ENCODE results near the gene SORCS2.

DNA sequence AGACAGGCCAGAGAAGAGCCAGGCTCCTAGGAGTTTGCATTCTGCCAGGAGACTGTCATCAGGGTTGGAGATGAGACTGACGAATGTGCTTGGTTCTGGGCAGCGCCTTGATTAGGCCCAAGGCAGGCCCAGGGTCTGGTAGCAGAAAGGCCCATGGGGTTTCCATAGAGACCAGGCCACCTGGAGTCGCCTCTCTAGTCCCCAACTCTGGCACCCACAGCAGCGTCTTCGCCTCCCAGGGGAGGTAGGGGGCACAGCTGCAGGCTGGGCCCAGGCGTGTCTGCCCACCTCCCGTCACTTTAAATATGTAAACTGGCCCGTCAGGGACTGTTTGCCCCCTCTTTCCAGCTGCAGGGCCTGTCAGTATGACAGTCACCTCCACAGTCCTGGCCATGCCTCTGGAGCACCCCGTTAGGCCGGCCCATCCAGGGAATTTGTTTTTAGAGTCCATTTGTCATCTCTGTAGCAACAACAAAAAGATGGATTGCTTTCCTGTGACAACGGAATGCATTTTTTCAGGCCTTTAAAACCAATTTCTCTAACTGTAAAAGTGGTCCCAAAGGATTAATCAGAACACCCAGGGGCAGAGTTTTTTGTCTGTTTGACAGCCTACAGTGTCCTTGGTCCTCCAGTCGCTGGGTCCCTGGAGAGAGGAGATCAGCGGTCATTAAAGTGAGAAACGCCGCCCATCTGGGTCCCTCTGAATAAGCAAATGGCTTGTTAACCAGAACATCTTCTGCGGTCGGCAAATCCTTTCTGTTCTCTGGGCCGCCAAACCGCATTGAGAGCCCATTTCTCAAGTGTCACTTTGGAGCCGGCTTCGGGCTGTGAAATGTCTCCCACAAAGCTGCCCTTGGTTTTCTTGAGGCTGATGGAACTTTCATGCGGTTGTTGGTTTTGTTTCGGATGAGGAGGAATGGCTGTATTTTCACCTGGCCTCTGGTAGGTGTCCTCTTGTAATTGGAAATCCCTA is 395.4 kb downstream of the SORCS2 start:
- TF ChIP-seq FOXP2 (optimal IDR thresholded peaks at IDR 0.05; ENCODE audit: control extremely low read depth, extremely low read length, insufficient read depth) (no peak), EZH2 (IDR thresholded peaks at IDR 0.05) (no peak)

Measured in SK-N-MC (cell line).